ENCODE results near the gene IFNG-AS1.

Gene IFNG-AS1

GRCh38 chr12:67989184-67989920 is at the start of gene IFNG-AS1:
Gene IFNG-AS1, plus strand, starts transcription at chr12:67989447.
- DNase-seq, result no peak

- DNase-seq, result no peak
Observed at GRCh38 chr12:67939611-67940010, 49.6 kb upstream of the IFNG-AS1 start.

- DNase-seq, result no peak
Observed at GRCh38 chr12:67940780-67941243, 48.4 kb upstream of the IFNG-AS1 start.

GRCh38 chr12:67942724-67943123 is 46.5 kb upstream of the IFNG-AS1 start:
- no peak for DNase-seq

GRCh38 chr12:67943141-67943892 is 45.9 kb upstream of the IFNG-AS1 start:
- DNase-seq, result peak; percentile 69

- no peak for DNase-seq
Observed at GRCh38 chr12:67944093-67944492, 45.2 kb upstream of the IFNG-AS1 start.

- DNase-seq, result no peak
Observed at GRCh38 chr12:67952787-67953186, 36.5 kb upstream of the IFNG-AS1 start.

GRCh38 chr12:67957383-67957782 is 31.9 kb upstream of the IFNG-AS1 start:
- no peak for DNase-seq

GRCh38 chr12:67958187-67958586 is 31.1 kb upstream of the IFNG-AS1 start:
- DNase-seq, result no peak

- no peak for DNase-seq
Observed at GRCh38 chr12:67964456-67964855, 24.8 kb upstream of the IFNG-AS1 start.

- DNase-seq, result no peak
Observed at GRCh38 chr12:67966560-67966959, 22.7 kb upstream of the IFNG-AS1 start.

- no peak for DNase-seq
Observed at GRCh38 chr12:67968321-67968720, 20.9 kb upstream of the IFNG-AS1 start.

- DNase-seq, result no peak
Observed at GRCh38 chr12:67968725-67969124, 20.5 kb upstream of the IFNG-AS1 start.

GRCh38 chr12:67969134-67969802 is 20.0 kb upstream of the IFNG-AS1 start:
- no peak for DNase-seq

GRCh38 chr12:67977668-67978067 is 11.6 kb upstream of the IFNG-AS1 start:
- no peak for DNase-seq

GRCh38 chr12:67980391-67980790 is 8.9 kb upstream of the IFNG-AS1 start:
- DNase-seq, result no peak

- DNase-seq, result no peak
Observed at GRCh38 chr12:67981287-67982162, 7.7 kb upstream of the IFNG-AS1 start.

- no peak for DNase-seq
Observed at GRCh38 chr12:67982164-67982563, 7.1 kb upstream of the IFNG-AS1 start.

GRCh38 chr12:67986632-67987031 is 2.6 kb upstream of the IFNG-AS1 start:
- DNase-seq, result no peak

GRCh38 chr12:67988601-67989021 is 636 bp upstream of the IFNG-AS1 start:
- DNase-seq, result no peak

- DNase-seq, result no peak
Observed at GRCh38 chr12:67991158-67991557, 1.9 kb downstream of the IFNG-AS1 start.

- DNase-seq, result no peak
Observed at GRCh38 chr12:67993143-67993542, 3.9 kb downstream of the IFNG-AS1 start.

GRCh38 chr12:67994046-67994445 is 4.8 kb downstream of the IFNG-AS1 start:
- no peak for DNase-seq

Measured in hematopoietic multipotent progenitor cell treated with erythropoietin and hydrocortisone succinate and interleukin-3 and kit ligand, for 8 days (in vitro differentiated cells).